Activated CD4-positive, alpha-beta T cell treated with anti-CD3 and anti-CD28 coated beads, Interleukin-2, amount 10 ng/mL, durations not matched to agents 24 days and 14 days (primary cell): ENCODE measurements around the gene TMEM229A. TPM values are rescaled to one million over a fixed set of nuclear protein-coding genes. Genes with fewer than 3 reads are reported as not detected.
"Not testable (repeated sequence)": the region's sequence is repeated elsewhere in the genome, so short reads cannot be mapped to it uniquely, and the experiment has no call there.

Source experiments
- DNase-seq: peaks from one replicate; pipeline ENCODE4 v3.0.0; 2022
- H3K27ac Mint-ChIP-seq: one replicate; pipeline ENCODE4 v1.8.0; 2022; ENCODE audit warnings: mild to moderate bottlenecking, mixed read lengths
- H3K27me3 Mint-ChIP-seq: one replicate; pipeline ENCODE4 v1.8.0; 2022; ENCODE audit warnings: mixed read lengths
- H3K36me3 Mint-ChIP-seq: one replicate; pipeline ENCODE4 v1.8.0; 2022; ENCODE audit warnings: low read depth, mild to moderate bottlenecking, mixed read lengths
- H3K4me1 Mint-ChIP-seq: one replicate; pipeline ENCODE4 v1.8.0; 2021; ENCODE audit warnings: mixed read lengths
- H3K4me3 Mint-ChIP-seq: one replicate; pipeline ENCODE4 v1.8.0; 2022; ENCODE audit warnings: mild to moderate bottlenecking, moderate library complexity, mixed read lengths
- H3K9me3 Mint-ChIP-seq: one replicate; pipeline ENCODE4 v1.8.0; 2021; ENCODE audit warnings: mixed read lengths
- intact Hi-C: fragments of 100-400 bp; cut with micrococcal nuclease; formaldehyde crosslinking; loops from one replicate; pipeline ENCODE4 v1.15.1; 2023
- total RNA-seq: library from RNA; stranded (reverse); gene quantifications from 2 replicates; pipeline ENCODE4 v1.2.3, GENCODE V29; 2022

TMEM229A gene
- total RNA-seq, 1 donor from 2014 or later = not detected

GRCh38 chr7:124024329-124024728 lies 8.5 kb downstream of the TMEM229A start:
- H3K4me1 Mint-ChIP-seq, H3K9me3 Mint-ChIP-seq, H3K36me3 Mint-ChIP-seq, H3K27ac Mint-ChIP-seq, DNase-seq, H3K27me3 Mint-ChIP-seq, intact Hi-C loops, H3K4me3 Mint-ChIP-seq: not testable (repeated sequence)

GRCh38 chr7:124022551-124022950 lies 10.3 kb downstream of the TMEM229A start:
- H3K27me3 Mint-ChIP-seq = no peaks in the 10 kb centered on the region
- no peak for DNase-seq
- no peaks in the 10 kb centered on the region for H3K4me1 Mint-ChIP-seq
- H3K9me3 Mint-ChIP-seq = no peaks in the 10 kb centered on the region
- intact Hi-C loops = no loop called here
- H3K4me3 Mint-ChIP-seq = no peak overlapping the region
- H3K27ac Mint-ChIP-seq = no peak overlapping the region
- no peaks in the 10 kb centered on the region for H3K36me3 Mint-ChIP-seq

DNA sequence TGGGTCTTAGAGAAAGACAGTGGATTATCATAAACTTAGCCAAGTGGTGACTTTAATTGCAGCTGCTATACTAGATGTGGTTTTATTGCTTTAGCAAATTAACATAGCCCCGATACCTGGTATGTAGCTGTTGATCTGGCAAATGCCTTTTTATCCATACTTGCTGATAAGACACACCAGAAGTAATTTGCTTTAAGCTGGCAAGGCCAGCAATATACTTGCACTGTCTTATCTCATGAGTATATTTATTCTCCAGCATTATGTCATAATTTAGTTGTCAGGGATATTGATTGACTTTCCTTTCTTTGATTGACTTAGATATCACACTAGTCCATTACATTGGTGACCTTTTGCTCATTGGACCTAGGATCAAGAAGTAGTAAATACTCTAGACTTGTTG lies 12.8 kb downstream of the TMEM229A start:
- Mint-ChIP-seq H3K4me1 (no peaks in the 10 kb centered on the region), H3K36me3 (no peaks in the 10 kb centered on the region)

DNA sequence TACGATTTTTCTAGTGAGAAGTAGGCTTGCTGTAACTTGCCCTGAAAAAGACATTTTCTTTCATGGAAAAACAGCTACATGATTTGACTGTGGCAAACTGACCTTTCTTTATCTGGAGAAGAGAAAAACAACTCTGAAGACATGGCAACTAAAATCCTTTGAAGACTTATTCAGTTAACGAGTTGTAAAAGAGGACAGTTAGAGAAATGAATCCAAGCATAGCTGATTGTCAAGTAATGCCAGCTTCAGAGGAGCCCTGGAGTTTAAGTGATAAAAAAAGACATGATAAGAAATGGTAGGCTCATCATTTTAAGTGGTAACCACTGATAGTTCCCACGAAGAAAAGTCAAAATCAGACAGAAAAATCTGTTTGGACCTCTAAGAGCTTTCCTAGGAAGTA lies 19.6 kb downstream of the TMEM229A start:
- intact Hi-C loops = no loop called here
- Mint-ChIP-seq H3K27me3 (no peaks in the 10 kb centered on the region), H3K27ac (no peak overlapping the region), H3K9me3 (no peaks in the 10 kb centered on the region), H3K4me3 (no peak overlapping the region), H3K36me3 (no peaks in the 10 kb centered on the region), H3K4me1 (no peaks in the 10 kb centered on the region)
- no peak for DNase-seq

More for the DNA sequence above, 12.8 kb downstream of the TMEM229A start:
- no peak overlapping the region for H3K27ac Mint-ChIP-seq
- H3K4me3 Mint-ChIP-seq = no peak overlapping the region
- intact Hi-C loops = no loop called here
- no peaks in the 10 kb centered on the region for H3K9me3 Mint-ChIP-seq
- DNase-seq = no peak
- H3K27me3 Mint-ChIP-seq = no peaks in the 10 kb centered on the region

GRCh38 chr7:124012864-124013263 lies 20.0 kb downstream of the TMEM229A start:
- H3K36me3 Mint-ChIP-seq = no peaks in the 10 kb centered on the region
- no peak for DNase-seq
- no peaks in the 10 kb centered on the region for H3K4me1 Mint-ChIP-seq
- intact Hi-C loops = no loop called here
- no peaks in the 10 kb centered on the region for H3K27me3 Mint-ChIP-seq
- no peak overlapping the region for H3K4me3 Mint-ChIP-seq
- H3K27ac Mint-ChIP-seq = no peak overlapping the region
- no peaks in the 10 kb centered on the region for H3K9me3 Mint-ChIP-seq

- H3K4me3 Mint-ChIP-seq = no peak overlapping the region
- intact Hi-C loops = no loop called here
- H3K27ac Mint-ChIP-seq = no peak overlapping the region
- no peaks in the 10 kb centered on the region for H3K27me3 Mint-ChIP-seq
- H3K36me3 Mint-ChIP-seq = no peaks in the 10 kb centered on the region
- H3K9me3 Mint-ChIP-seq = no peaks in the 10 kb centered on the region
- no peak for DNase-seq
- H3K4me1 Mint-ChIP-seq = no peaks in the 10 kb centered on the region
These were observed 23.5 kb downstream of the TMEM229A start for GRCh38 chr7:124009321-124009720.

DNA sequence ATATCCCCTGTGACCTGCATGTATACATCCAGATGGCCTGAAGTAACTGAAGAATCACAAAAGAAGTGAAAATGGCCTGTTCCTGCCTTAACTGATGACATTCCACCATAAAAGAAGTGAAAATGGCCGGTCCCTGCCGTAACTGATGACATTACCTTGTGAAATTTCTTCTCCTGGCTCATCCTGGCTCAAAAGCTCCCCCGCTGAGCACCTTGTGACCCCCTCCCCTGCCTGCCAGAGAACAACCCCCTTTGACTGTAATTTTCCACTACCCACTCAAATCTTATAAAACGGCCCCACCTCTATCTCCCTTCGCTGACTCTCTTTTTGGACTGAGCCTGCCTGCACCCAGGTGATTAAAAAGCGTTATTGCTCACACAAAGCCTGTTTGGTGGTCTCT lies 24.6 kb downstream of the TMEM229A start:
- H3K4me1 Mint-ChIP-seq, H3K4me3 Mint-ChIP-seq, intact Hi-C loops, H3K27ac Mint-ChIP-seq, H3K27me3 Mint-ChIP-seq, H3K36me3 Mint-ChIP-seq, DNase-seq, H3K9me3 Mint-ChIP-seq: not testable (repeated sequence)

DNA sequence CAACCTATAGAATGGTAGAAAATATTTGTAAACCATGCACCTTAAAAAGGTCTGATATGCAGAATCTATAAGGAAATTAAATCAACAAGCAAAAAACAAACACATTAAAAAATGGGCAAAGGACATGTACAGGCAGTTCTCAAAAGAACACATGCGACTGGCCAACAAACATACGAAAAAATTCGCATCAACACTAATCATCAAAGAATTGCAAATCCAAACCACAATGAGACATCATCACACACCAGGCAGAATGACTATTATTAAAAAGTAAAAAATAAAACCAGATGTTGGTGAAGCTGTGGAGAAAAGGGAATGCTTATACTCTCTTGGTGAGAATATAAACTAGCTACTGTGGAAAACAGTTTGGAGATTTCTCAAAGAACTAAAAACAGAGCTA lies 33.2 kb downstream of the TMEM229A start:
- no peak overlapping the region for H3K27ac Mint-ChIP-seq
- no peak for DNase-seq
- intact Hi-C loops = no loop called here
- H3K36me3 Mint-ChIP-seq = no peaks in the 10 kb centered on the region
- H3K27me3 Mint-ChIP-seq = no peaks in the 10 kb centered on the region
- H3K4me3 Mint-ChIP-seq = no peak overlapping the region
- H3K4me1 Mint-ChIP-seq = no peaks in the 10 kb centered on the region
- no peaks in the 10 kb centered on the region for H3K9me3 Mint-ChIP-seq

DNA sequence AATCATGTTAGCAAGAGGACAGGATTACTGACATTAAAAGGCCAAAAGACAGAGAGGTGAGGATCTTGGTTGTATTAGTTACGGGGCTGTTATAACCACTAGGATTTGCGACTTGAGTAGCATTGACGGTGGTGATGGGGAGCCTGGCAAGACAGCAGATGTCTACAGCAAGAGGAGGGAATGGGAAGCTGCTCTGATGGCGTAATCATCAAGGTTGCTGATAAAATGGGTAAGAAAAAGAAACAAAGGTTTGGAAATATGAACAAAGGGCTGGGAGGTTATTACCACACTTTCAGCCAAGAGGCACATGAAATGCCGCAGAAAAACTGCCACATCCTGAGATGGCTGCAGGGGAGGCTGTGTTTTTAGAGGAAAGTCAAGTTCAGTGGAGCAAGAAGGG lies 33.9 kb downstream of the TMEM229A start:
- no peaks in the 10 kb centered on the region for H3K36me3 Mint-ChIP-seq
- intact Hi-C loops = no loop called here

DNA sequence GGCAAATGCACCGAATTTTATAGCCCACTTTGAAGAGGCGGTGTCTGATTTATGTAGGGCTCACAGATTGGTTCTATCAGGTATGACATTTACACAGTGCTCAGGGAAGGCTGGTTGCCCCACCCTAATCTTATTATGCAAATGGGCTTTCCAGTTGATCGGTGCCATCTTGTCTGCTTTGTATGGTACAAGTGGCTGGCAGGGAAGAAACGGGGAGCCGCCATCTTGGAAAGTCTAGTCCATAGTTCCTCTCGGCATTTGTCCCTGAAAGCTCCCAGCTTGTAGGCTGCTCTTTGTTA lies 36.6 kb downstream of the TMEM229A start:
- Mint-ChIP-seq H3K27me3 (no peaks in the 10 kb centered on the region), H3K36me3 (no peaks in the 10 kb centered on the region), H3K9me3 (no peaks in the 10 kb centered on the region), H3K4me1 (no peaks in the 10 kb centered on the region), H3K4me3 (no peak overlapping the region), H3K27ac (no peak overlapping the region)
- intact Hi-C loops = no loop called here
- no peak for DNase-seq

More for the DNA sequence above, 33.9 kb downstream of the TMEM229A start:
- Mint-ChIP-seq H3K9me3 (no peaks in the 10 kb centered on the region), H3K27me3 (no peaks in the 10 kb centered on the region), H3K4me1 (no peaks in the 10 kb centered on the region), H3K27ac (no peak overlapping the region), H3K4me3 (no peak overlapping the region)
- DNase-seq = no peak

- DNase-seq = no peak
- no peak overlapping the region for H3K27ac Mint-ChIP-seq
- H3K4me3 Mint-ChIP-seq = no peak overlapping the region
- H3K9me3 Mint-ChIP-seq = no peaks in the 10 kb centered on the region
- H3K4me1 Mint-ChIP-seq = no peaks in the 10 kb centered on the region
- intact Hi-C loops = no loop called here
- H3K36me3 Mint-ChIP-seq = no peaks in the 10 kb centered on the region
- no peaks in the 10 kb centered on the region for H3K27me3 Mint-ChIP-seq
These were observed 37.1 kb downstream of the TMEM229A start for GRCh38 chr7:123995617-123996326.

GRCh38 chr7:123994449-123994848 lies 38.4 kb downstream of the TMEM229A start:
- H3K36me3 Mint-ChIP-seq = no peaks in the 10 kb centered on the region
- intact Hi-C loops = no loop called here
- H3K4me3 Mint-ChIP-seq = no peak overlapping the region
- H3K4me1 Mint-ChIP-seq = no peaks in the 10 kb centered on the region
- no peaks in the 10 kb centered on the region for H3K9me3 Mint-ChIP-seq
- no peak for DNase-seq
- H3K27me3 Mint-ChIP-seq = no peaks in the 10 kb centered on the region
- no peak overlapping the region for H3K27ac Mint-ChIP-seq

GRCh38 chr7:123993996-123994395 lies 38.9 kb downstream of the TMEM229A start:
- Mint-ChIP-seq H3K4me3 (no peak overlapping the region), H3K36me3 (no peaks in the 10 kb centered on the region), H3K27me3 (no peaks in the 10 kb centered on the region), H3K4me1 (no peaks in the 10 kb centered on the region), H3K27ac (no peak overlapping the region), H3K9me3 (no peaks in the 10 kb centered on the region)
- DNase-seq = no peak
- intact Hi-C loops = no loop called here

DNA sequence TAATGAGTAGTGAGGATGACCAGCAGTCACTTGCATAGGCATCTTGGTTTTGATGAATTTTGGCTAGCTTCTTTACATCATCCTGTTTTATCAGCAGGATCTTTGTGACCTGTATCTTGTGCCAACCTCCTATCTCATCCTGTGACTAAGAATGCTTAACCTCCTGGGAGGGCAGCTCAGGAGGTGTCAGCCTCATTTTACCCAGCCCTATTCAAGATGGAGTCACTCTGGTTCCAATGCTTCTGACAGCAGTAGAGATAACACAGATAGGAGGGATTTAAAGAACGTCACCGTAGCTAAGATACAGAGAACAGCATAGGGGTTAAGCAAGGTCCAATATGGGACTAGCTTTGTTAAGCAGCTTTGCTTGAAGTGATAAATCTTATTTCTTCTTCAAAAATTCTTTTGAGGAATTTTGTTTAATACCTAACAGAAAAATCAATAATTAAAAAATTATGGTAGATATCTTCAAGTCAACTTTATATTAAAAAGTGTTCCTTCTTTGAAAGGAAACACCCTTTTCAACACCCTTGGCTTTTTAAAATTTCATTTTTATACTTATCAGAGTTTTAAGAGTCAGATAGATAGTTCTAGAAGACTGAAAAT lies 39.9 kb downstream of the TMEM229A start:
- Mint-ChIP-seq H3K4me3 (no peak overlapping the region), H3K4me1 (no peaks in the 10 kb centered on the region), H3K27me3 (no peaks in the 10 kb centered on the region), H3K9me3 (no peaks in the 10 kb centered on the region), H3K27ac (no peak overlapping the region), H3K36me3 (no peaks in the 10 kb centered on the region)
- intact Hi-C loops = no loop called here
- DNase-seq = no peak

- H3K36me3 Mint-ChIP-seq = no peaks in the 10 kb centered on the region
- no peak overlapping the region for H3K4me3 Mint-ChIP-seq
- H3K4me1 Mint-ChIP-seq = no peaks in the 10 kb centered on the region
- H3K27ac Mint-ChIP-seq = no peak overlapping the region
- intact Hi-C loops = no loop called here
- DNase-seq = no peak
- no peaks in the 10 kb centered on the region for H3K27me3 Mint-ChIP-seq
- no peaks in the 10 kb centered on the region for H3K9me3 Mint-ChIP-seq
These were observed 45.4 kb downstream of the TMEM229A start for GRCh38 chr7:123987445-123987844.
